ENCODE measurements around the gene GLOD4.
A peak's percentile ranks its signal among the peaks of the same experiment; 100 is the strongest.
"Not testable (repeated sequence)": the region's sequence is repeated elsewhere in the genome, so short reads cannot be mapped to it uniquely, and the experiment has no call there.

The GLOD4 gene

DNA sequence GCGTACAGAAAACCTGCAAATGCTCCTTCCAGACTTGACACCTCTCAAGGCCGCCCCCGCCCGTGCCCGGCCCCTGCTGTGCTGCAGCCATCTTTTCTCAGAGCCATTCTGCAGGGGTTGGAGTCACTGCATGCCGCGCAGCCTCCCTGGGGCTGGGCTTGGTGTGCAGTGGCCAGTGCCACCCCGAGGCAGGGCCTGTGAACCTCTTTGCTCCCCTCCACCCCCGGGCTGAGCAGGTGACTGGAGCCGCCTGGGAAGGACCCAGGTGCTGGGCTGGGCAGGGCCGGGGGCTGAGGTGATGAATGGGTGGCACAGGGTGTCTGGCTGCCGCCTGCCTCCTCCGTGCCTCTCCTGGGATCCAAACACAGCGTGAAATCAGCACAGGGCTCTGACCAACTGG lies 20.4 kb upstream of the GLOD4 start:
- no peak for DNase-seq

DNA sequence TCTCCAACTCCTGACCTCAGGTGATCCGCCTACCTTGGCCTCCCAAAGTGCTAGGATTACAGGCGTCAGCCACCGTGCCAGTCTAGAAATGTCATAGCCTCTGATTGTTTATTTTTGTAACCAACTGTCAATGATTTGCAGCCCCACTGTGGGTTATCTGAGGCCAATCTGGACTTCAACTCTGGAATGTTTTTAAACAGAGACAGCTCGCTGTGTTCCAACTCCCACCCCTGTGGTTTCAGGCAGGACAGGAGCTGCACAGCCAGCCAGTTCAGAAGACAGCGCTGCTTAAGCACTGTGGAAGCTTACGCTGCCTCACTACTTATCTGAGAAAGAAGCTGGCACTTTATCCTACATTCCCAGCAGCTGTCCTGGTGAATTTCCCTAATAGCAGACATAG lies 19.6 kb upstream of the GLOD4 start:
- no peak for DNase-seq

DNA sequence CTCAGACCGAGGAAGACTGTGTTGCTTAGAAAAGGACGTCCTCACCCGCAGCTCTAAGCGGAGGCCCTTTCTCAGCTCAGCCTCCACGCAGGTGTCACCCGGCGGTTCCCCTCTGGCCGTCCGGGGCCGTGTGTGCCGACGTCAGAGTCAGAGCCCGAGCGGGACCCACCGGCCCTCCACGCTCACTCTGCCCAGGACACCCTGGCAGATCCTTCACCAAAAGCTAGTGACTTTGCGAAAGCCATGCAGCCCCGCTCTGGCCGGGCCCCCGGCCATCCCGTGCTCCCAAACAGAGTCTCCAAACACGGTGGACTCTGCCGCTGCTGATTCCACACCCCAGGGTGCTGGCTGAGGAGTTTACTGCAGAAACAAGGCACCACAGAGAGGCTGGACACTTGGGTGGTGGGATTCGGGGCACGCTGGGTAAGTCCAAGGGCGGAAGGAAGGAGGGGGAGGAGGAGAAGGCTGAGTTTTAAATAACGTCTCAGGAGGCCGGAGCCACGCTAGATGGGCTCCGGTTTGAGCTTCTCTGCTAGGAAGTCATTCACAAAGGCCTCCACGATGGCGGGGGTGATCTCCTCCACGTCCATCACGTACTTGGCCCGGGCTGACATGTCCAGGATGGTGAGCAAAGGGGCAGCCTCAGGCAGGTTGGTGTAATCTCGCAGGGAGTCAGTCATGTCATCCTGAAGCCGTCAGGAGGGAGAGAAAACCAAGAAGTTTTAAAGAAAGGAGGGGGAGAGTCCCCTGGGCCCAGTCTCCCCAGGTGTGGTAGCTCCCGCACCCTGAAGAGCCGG lies 18.6 kb upstream of the GLOD4 start:
- DNase-seq, result no peak

DNA sequence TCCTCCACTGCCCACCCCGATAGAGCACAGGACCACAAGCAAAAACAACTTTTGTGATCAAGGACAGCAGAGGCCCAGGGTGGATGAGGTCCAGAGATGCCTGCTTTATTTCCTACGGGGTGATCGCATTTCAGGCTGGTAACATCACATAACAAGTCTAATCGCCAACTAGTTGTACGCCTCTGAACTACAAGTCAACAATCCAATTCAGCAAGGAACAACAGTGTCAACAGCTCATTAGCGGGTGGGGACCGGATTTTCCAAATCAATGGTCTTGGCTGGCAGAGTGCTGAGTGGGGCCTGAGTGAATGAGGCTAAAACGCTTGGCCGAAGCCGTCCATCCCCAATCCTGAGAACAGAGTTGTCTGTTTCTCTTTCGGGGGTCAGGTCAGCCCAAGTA lies 17.2 kb upstream of the GLOD4 start:
- DNase-seq, result no peak

DNA sequence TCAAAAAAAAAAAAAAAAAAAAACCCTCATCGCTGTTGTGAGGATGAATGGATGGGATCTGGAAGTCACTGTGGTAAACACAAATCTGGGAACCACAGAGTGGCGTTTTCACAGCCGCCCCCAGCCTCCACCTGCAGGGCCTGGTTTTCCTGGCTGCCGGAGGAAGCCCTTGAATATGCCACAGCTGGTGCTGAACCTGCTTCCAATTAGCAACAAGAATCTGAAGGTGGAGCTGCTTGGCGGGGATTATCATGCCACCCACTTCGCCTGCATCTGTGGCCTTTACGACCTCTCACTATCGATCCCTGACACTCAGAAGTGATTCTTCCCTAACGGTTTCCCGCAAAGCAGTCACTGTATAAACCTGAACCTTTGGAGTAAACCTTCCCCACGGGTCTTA lies 16.2 kb upstream of the GLOD4 start:
- DNase-seq, result no peak

DNA sequence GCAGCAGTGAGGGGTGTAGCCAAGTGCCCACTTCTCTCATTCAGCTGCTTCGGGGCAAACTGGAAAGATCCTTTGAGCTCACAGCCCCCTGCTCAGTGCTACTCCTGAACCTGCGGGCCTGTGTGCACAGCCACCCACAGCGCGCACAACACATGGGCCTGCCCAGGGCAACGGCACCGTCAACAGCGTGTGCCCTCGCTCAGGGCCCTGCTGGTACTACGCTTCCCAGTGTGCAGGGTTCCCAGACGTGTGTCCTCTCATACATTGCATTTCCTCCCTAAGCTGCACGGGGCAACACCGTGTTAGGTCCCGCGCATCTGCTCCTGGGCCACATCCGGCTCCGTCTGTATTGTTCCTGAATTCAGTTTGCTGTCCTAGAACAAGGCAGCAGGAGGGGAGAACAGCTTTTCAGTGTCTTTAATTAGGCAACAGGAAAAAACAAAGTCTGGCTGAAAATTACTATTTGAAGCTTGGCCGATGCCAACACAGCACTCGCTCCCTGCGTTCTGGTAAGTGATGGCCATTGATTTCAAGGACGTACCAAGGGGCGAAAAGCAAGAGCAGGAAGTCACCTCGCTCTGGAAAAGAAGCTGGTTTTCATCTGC lies 15.3 kb upstream of the GLOD4 start:
- no peak for DNase-seq

DNA sequence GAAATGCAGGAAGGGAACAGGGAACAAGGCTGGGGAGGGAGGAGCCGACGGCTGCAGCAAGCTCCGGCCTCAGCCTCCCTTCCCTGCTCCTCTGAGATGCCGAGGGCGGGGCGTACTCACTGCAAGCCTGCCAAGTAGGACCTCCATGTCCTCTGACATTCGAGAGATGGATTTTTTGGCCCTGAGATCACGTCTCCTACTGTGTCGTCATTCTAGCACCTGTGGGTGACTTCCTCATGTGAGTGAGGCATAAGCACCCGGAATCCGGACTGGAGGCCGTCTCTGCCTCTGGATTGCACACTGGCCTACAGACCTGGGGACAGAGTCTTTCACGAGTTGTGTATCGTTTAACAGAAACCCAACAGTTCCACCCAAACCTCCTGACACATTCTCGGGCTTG lies 14.5 kb upstream of the GLOD4 start:
- no peak for DNase-seq

DNA sequence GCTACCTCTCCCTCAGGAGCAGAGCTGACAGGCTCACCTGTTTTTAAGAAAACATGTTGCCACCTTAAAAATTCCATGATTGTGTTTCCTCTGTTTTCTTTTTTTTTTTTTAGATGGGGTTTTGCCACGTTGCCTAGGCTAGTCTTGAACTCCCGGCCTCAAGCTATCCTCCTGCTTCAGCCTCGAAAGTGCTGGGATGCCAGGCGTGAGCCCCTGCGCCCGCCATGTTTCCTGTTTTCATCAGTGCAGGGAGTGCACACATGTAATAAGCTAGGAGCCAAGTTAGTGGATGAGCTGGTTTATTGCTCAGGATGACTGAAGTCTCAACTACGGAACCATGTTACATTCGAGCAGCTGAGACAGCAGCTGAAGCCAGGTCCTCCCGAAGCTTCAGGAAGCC lies 13.6 kb upstream of the GLOD4 start:
- no peak for DNase-seq

DNA sequence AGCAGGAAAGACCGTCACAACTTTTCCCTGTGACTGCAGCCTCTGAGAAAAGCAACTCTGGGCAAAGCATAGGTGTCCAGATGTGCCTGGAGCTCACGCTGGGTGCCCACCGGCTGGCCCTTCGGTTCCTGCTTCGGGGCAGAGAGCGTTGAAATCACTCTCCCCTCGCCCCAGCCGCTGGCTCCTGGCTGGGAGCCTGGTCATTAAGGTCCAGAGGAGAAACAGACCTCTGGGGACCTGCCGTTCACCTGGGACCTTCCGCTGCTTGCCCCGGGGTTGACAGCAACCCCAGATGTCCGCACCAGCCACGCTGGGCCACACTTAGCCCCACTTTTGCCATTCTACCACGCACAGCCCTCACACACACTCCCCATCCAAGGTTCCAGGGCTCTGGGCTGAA lies 13.2 kb upstream of the GLOD4 start:
- no peak for DNase-seq

DNA sequence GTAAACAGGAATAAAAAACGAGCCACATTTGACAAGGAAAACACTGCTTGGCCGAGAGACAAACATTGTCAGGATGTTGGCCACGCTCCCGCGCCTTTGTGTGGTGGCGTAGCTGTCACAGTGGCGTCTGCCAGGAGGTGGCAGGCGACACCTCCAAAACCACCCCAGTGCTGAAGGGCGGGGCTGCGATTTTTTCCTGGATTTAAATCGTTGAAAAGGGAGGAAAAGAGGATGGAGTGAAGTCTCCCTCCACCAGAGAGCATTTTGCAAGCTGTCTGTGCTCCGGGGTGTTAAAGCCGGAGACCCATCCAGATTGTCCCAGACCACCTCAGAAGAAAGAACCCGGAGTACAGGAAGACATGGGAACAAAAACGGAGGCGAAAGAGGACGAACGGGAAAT lies 12.8 kb upstream of the GLOD4 start:
- peak; percentile 31 for DNase-seq

DNA sequence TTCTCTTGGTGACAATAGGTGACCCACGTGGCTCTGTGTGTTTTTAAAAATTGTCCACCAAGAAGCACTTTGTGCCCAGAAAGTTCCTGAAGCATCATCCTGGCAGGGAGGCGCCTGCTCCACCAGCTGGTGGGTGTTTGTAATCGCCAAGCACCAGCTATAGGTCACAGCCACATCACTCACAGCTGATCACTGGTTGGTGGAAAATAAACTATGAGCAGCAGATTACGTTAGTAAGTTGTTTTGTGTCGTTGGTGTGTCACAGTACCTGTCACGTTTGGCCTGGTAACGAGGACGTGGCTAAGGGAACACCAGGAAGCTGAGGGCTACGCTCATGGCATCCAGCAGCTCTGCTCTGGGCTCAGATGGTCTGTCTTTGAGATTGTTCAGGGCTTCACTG lies 10.2 kb upstream of the GLOD4 start:
- DNase-seq, result no peak

DNA sequence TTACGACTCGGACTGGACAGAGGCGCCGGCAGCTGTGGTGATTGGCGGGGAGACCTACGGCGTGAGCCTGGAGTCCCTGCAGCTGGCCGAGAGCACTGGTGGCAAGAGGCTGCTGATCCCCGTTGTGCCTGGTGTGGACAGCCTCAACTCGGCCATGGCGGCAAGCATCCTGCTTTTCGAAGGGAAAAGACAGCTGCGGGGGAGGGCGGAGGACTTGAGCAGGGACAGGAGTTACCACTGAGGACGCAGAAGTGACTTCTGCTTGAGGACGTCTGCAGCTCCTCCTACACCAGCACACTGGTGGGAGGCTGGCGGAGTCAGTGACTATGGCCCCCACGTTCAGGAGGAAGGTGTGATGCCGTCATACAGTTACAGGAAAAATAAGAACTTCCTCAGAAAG lies 9.7 kb upstream of the GLOD4 start:
- DNase-seq, result no peak

DNA sequence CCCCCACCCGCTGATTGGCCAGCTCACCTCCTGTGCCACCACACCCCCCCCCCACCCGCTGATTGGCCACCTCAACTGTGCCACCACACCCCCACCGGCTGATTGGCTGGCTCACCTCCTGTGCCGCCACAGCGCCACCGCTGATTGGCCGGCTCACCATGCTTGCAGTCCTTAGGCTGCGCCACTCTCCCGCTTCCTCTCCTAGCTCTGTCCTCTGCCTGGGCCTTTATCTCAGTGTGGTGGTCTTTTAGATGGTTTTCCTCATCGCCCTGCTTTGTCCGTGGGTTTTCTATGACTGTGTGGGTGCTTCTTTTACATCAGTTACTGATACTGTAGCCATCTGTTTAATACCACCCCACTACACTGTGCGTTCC lies 8.8 kb upstream of the GLOD4 start:
- DNase-seq, result not testable (repeated sequence)

DNA sequence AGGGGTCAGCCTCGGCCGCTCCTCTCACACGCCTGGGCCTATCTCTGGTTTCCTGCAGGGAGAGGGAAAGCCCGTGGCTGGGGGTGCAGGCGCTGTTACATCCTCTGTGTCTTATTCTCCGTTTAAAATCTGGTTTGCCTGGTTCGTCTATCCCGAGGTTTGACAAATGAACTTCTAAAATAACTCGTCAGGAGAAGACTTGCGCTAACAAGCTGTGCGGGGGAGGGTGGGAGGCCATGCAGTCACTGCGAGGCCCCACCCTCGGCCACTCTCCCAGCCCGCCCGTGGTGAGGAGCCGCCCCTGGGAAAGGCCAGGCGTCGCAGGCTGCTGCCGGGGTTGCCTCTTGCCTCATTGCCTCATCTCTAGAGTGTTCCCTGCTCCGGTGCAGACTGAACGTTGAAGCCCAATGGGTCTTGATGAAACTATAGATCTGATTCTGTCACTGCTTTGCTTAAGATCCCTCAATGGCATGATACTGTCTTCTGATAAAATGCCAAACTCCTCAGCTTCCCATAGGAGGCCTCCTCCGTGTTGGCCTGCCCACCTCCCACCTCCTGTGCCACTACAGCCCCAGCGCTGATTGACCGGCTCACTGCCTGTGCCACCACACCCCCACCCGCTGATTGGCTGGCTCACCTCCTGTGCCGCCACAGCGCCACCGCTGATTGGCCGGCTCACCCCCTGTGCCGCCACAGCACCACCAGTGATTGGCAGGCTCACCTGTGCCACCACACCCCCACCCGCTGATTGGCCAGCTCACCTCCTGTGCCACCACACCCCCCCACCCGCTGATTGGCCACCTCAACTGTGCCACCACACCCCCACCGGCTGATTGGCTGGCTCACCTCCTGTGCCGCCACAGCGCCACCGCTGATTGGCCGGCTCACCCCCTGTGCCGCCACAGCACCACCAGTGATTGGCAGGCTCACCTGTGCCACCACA lies 8.1 kb upstream of the GLOD4 start:
- DNase-seq, result not testable (repeated sequence)

DNA sequence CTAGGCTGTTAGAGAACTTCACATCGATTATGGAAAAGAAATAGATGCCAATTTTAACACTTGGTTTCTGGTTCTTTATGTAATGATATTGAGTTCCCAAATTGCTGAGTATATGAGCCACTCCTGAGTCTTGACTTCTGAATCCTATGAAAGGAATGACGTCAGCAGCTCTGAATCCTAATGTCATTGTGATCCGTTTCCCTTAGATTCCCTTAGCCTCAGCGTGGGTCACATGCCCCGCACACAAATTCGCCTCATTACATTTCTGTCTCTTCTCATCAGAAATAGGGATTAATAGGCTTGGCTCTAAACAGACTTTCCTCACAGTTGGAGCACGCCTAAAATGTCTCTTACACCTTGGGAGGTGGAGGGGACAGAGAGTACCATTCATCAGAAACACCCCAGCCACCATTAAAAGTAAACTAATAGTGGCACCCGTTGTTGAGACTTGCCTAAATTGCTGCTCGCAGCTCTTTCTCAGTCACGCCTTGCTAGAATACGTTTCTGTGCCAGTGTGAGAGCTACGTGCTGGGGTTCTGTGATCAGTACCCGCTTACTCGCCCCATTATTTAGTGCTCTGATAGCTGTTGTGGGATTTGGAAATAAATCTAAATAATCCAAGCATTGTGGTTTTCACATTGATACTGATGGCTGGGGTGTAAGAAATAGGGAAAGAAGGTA lies 7.2 kb upstream of the GLOD4 start:
- no peak for DNase-seq

DNA sequence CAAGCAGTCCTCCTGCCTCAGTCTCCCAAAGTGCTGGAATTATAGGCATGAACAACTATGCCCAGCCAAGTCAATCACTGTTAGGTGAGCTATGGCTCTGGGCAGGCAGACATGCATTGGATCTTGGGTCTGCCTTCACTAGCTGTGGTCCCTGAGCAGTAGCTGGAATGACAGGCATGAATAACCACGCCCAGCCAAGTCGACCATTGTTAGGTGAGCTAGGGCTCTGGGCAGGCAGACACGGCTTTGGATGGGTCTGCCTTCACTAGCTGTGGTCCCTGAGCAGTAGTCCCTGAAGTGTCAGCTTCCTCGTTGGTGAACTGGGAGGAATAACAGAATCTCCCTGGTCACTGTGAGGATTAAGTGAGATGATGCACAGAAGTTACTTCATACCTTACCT lies 6.5 kb upstream of the GLOD4 start:
- DNase-seq, result no peak

DNA sequence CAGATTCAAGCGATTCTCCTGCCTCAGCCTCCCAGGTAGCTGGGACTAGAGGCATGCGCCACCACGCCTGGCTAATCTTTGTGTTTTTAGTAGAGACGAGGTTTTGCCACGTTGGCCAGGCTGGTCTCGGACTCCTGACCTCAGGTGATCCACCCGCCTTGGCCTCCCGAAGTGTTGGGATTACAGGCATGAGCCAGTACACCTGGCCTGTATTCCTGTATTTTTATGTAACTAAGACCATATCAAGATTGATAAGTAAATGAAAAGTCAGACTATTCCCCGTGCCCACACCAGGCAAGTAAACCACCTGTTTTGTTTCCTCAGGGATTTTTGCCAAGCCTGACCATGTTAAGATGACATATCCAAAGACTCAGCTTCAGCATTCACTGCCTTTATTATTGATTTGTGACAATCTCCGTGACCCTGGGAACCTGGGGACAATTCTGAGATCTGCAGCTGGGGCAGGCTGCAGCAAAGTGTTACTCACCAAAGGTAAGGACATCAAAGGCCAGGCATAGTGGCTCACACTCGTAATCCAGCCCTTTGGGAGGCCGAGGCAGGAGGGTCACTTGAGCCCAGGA lies 5.7 kb upstream of the GLOD4 start:
- no peak for DNase-seq

DNA sequence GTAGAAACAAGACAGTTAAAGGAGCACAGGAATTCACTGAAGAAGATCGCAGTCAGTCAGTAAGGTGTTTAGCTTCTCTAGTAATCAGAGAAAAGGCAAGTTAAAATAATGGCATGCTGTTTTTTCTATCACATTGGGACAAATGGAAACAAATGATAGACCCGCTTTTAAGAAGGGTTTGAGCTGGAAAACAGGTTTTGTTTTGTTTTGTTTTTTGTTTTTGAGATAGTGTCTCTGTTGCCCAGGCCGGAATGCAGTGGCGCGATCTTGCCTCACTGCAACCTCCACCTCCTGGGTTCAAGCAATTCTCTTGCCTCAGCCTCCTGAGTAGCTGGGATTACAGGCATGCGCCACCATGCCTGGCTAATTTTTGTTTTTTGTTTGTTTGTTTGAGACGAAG lies 3.8 kb upstream of the GLOD4 start:
- DNase-seq, result not testable (repeated sequence)

DNA sequence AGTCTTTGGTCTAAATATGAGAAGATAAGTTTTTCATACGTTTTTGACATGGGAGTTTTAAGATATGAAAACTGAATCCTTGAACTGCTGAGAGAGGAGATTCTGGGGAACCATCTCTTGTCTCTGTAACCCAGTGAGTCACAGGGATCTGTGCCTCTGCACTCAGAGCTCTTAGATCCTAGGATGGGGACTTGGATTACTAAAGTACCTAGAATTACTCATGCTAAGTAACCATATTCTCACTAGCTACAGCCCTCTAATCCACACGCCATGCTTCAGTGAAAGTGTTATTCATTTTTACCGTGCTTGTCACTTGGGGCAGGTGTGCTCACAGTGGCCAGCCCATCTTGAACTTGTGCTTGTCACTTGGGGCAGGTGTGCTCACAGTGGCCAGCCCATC lies 2.1 kb upstream of the GLOD4 start:
- no peak for DNase-seq

DNA sequence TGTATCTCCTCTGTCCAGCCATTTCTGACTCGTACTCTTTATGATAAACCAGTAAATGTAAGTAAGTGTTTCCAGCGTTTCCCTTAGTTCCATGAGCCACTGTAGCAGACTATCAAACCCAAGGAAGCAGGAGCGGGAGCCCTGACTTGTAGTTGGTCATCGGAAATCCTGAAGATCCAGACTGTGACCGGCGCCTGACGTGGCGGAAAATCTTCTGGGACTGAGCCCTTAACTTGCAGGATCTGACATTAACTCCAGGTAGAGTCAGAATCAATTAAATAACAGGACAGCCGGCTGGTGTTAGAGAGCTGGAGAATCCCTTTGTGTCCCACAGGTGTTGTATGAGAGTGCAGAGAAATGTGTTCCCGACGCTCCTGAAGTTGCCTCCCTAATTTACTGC lies 4.0 kb downstream of the GLOD4 start:
- DNase-seq, result no peak

DNA sequence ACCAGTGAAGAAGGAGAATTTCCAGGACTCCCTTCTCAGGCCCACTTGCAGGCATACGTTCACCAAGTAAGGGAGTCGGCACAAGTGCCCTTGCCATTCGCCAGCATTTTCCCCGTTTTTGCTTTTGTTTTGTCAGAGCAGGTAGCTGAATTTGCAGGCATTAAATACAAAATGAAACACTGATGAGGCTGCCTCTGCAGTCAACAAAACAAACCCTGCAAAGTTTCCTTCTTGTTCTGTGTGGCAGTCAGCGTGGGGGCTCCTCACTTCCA lies 7.8 kb downstream of the GLOD4 start:
- no peak for DNase-seq

DNA sequence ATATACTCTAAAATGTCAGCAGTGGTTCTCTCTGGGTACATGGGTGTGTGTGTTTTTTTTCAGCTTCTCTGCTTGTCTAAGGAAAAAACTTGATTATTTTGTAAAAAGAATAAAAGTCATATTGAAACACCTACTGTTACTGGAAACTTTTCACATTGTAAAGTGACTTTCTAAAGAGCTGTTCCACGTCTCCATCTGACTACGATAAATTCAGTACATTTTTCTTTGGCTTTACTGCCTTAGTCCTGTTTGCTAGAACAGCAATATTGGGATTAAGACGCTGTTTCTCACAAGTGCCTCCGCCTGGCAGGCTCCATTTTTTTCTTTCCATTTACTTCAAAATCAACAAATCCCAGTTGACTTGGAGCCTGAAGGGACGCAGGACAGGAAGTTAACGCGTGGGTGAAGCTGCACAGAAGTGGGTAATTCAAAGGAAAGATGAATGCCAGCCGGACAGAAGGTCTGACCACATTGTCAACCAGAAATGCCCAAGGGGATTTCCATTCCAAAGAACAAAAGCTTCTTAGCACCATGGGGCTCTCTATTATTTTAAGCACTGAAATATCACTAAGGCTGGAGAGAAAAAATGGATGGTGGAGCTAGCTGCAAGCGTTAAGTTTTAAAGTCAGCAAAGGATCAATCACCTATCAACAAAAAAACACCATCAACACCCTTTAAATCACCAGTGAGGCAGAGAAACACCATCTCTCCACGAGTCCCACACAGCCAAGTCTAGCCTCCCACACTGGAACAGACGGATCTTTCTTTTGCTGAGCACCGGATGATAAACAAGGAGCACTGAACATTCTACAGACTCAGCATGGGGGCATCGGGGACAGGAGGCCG lies 8.4 kb downstream of the GLOD4 start:
- no peak for DNase-seq

Data from CD4-positive, alpha-beta T cell treated with Interleukin-17A for 1 hour (primary cell).